Liver (tissue), 9 donors: Measurements from ENCODE around the gene CBR3. TPM values are rescaled to one million over a fixed set of nuclear protein-coding genes. Genes with fewer than 3 reads are reported as not detected.

Experiments used
- DNase-seq: peaks from one replicate; pipeline ENCODE4 v3.0.0-alpha.2; 2017; ENCODE audit warnings: low spot score
- H3K27ac ChIP-seq, 2 donors: one replicate each; pipeline ENCODE4 v1.7.0; 2013; ENCODE audit warnings: inconsistent platforms in 2 of 2, low read length in 2 of 2, control low read depth in 1 of 2, low read depth in 1 of 2, mild to moderate bottlenecking in 1 of 2
- H3K27me3 ChIP-seq, 4 donors: one replicate each; pipeline versions ENCODE4 v1.6.1 to v1.7.0; 2013; ENCODE audit warnings: low read length in 3 of 4, inconsistent platforms in 1 of 4, mild to moderate bottlenecking in 1 of 4, moderate library complexity in 1 of 4; ENCODE audit not compliant: control insufficient read depth in 4 of 4, insufficient read depth in 4 of 4
- H3K36me3 ChIP-seq, 4 donors: one replicate each; pipeline versions ENCODE4 v1.6.1 to v1.7.0; 2013; ENCODE audit warnings: low read length in 3 of 4, mild to moderate bottlenecking in 3 of 4, low read depth in 1 of 4, moderate library complexity in 1 of 4; ENCODE audit not compliant: control insufficient read depth in 4 of 4, insufficient read depth in 3 of 4
- H3K4me1 ChIP-seq, 4 donors: one replicate each; pipeline versions ENCODE4 v1.6.1 to v1.7.0; 2013; ENCODE audit warnings: low read length in 3 of 4, mild to moderate bottlenecking in 3 of 4, moderate library complexity in 1 of 4; ENCODE audit not compliant: control insufficient read depth in 4 of 4, insufficient read depth in 4 of 4
- H3K4me3 ChIP-seq, 3 donors: one replicate each; pipeline versions ENCODE4 v1.6.1 to v1.7.0; 2013; ENCODE audit warnings: low read length in 3 of 3, control low read depth in 1 of 3, low read depth in 1 of 3, mild to moderate bottlenecking in 1 of 3
- H3K9ac ChIP-seq, 2 donors: one replicate each; pipeline ENCODE4 v1.7.0; 2013; ENCODE audit warnings: low read length in 2 of 2, mild to moderate bottlenecking in 2 of 2, moderate library complexity in 2 of 2, control low read depth in 1 of 2, low read depth in 1 of 2
- H3K9me3 ChIP-seq, 4 donors: one replicate each; pipeline versions ENCODE4 v1.6.1 to v1.7.0; 2013; ENCODE audit warnings: low read length in 3 of 4; ENCODE audit not compliant: control insufficient read depth in 4 of 4
- ATF3 ChIP-seq: IDR thresholded peaks from 2 replicates; pipeline ENCODE4 v1.6.1; 2016; ENCODE audit warnings: antibody characterized with exemption
- EGR1 ChIP-seq, 2 donors: IDR thresholded peaks; 2 replicates each; pipeline ENCODE4 v1.6.1; 2016 to 2018; ENCODE audit warnings: antibody characterized with exemption in 2 of 2, low read depth in 2 of 2
- FOXA1 ChIP-seq: IDR thresholded peaks from 2 replicates; pipeline ENCODE4 v1.6.1; 2016; ENCODE audit warnings: antibody characterized with exemption
- FOXA2 ChIP-seq: IDR thresholded peaks from 2 replicates; pipeline ENCODE4 v1.6.1; 2016; ENCODE audit warnings: antibody characterized with exemption
- GABPA ChIP-seq, 2 donors: IDR thresholded peaks in 1 of 2; conservative IDR thresholded peaks in 1 of 2; 2 replicates each; pipeline ENCODE4 v1.6.1; 2016; ENCODE audit warnings: antibody characterized with exemption in 2 of 2, mild to moderate bottlenecking in 1 of 2, moderate library complexity in 1 of 2
- HNF4A ChIP-seq, 2 donors: conservative IDR thresholded peaks; 2 replicates each; pipeline ENCODE4 v1.6.1; 2016; ENCODE audit warnings: antibody characterized with exemption in 2 of 2, mild to moderate bottlenecking in 2 of 2
- HNF4G ChIP-seq: IDR thresholded peaks from 2 replicates; pipeline ENCODE4 v1.6.1; 2016; ENCODE audit warnings: antibody characterized with exemption
- JUND ChIP-seq, 2 donors: IDR thresholded peaks; 2 replicates each; pipeline ENCODE4 v1.6.1; 2016; ENCODE audit warnings: antibody characterized with exemption in 2 of 2
- NR2F2 ChIP-seq: IDR thresholded peaks from 2 replicates; pipeline ENCODE4 v1.6.1; 2016; ENCODE audit warnings: antibody characterized with exemption
- RAD21 ChIP-seq, 2 donors: IDR thresholded peaks; 2 replicates each; pipeline ENCODE4 v1.6.1; 2016; ENCODE audit warnings: antibody characterized with exemption in 2 of 2, mild to moderate bottlenecking in 2 of 2
- REST ChIP-seq: IDR thresholded peaks from 2 replicates; pipeline ENCODE4 v1.6.1; 2016; ENCODE audit warnings: antibody characterized with exemption, mild to moderate bottlenecking
- RXRA ChIP-seq, 2 donors: IDR thresholded peaks; 2 replicates each; pipeline ENCODE4 v1.6.1; 2017 to 2018; ENCODE audit warnings: antibody characterized with exemption in 2 of 2, mild to moderate bottlenecking in 1 of 2
- SP1 ChIP-seq: IDR thresholded peaks from 2 replicates; pipeline ENCODE4 v1.6.1; 2018; ENCODE audit warnings: antibody characterized with exemption, mild to moderate bottlenecking
- TAF1 ChIP-seq: conservative IDR thresholded peaks from 2 replicates; pipeline ENCODE4 v1.6.1; 2016; ENCODE audit warnings: antibody characterized with exemption, mild to moderate bottlenecking
- YY1 ChIP-seq: IDR thresholded peaks from 2 replicates; pipeline ENCODE4 v1.6.1; 2016; ENCODE audit warnings: antibody characterized with exemption, mild to moderate bottlenecking
- ZBTB33 ChIP-seq: IDR thresholded peaks from 2 replicates; pipeline ENCODE4 v1.6.1; 2016; ENCODE audit warnings: antibody characterized with exemption
- polyA plus RNA-seq, 2 donors: library from polyadenylated mRNA; stranded (reverse) in 1 of 2; unstranded in 1 of 2; fragments of 200-250 nt in 1 of 2; fragments of >200 nt in 1 of 2; fragmentation: Nextera tagmentation in 1 of 2; extraction: Ambion mirVana in 1 of 2; gene quantifications; one replicate each; pipeline versions ENCODE4 v1.2.1 to v1.2.3, GENCODE V29; 2013 to 2015
- total RNA-seq, 2 donors: library from RNA; depleted of rRNA; stranded (reverse); fragments of >200 nt; gene quantifications; one replicate each; pipeline ENCODE4 v1.2.3, GENCODE V29; 2014
- TF ChIP-seq, protein P1 (sequence below): IDR thresholded peaks from 2 replicates; pipeline ENCODE4 v1.6.1; 2016; ENCODE audit warnings: antibody characterized with exemption
- TF ChIP-seq, protein P2 (sequence below): fragments of 150-350 bp; IDR thresholded peaks from 2 replicates; pipeline ENCODE4 v1.5.1; 2017; ENCODE audit warnings: improper control_type of control experiment, low read depth, low read length; ENCODE audit not compliant: missing input control
- donor health status: healthy.
- donor health status: healthy.
- donor health status: healthy.
- donor health status: healthy.
- donor health status: healthy.

CBR3 gene
- total and polyA plus RNA-seq, 4 donors: 0.31 to 0.70 (median 0.47) TPM

DNA sequence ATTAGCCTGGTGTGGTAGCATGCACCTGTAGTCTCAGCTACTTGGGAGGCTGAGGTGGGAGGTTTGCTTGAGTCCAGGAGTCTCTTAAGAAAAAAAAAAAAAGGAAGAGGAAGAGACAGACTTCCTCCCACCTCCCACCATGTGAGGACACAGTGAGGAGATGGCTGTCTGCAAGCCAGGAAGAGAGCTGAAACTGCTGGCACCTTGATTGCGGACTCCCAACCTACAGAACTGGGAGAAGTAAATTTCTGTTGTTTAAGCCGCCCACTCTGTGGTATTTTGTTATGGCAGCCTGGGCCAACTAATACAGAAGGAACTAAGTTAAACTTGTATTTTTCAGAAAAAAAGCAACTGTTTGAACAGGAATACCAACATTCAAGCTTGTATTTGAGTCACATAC is 43.5 kb downstream of the CBR3 start (continued):
- no peak for TF ChIP-seq REST
- no peak for TF ChIP-seq FOXA2
- no peak for TF ChIP-seq TAF1
- no peak for TF ChIP-seq EGR1 (IDR thresholded peaks at IDR 0.05; ENCODE audit: low read depth in 2 of 2)

GRCh38 chr21:36179145-36179544 is 44.3 kb downstream of the CBR3 start:
- H3K9me3 ChIP-seq: no peaks in the 10 kb centered on the region
- peaks cover 0 to 5% (median 3%) of the 10 kb centered on the region in 4 donors for H3K4me1 ChIP-seq
- H3K27ac ChIP-seq: no peak overlapping the region
- H3K27me3 ChIP-seq: no peaks in the 10 kb centered on the region
- H3K4me3 ChIP-seq: no peak overlapping the region
- H3K36me3 ChIP-seq: no peaks in the 10 kb centered on the region
- no peak for DNase-seq
- no peak overlapping the region for H3K9ac ChIP-seq
- TF ChIP-seq GABPA (IDR thresholded peaks at IDR 0.05 in 1 of 2, conservative IDR thresholded peaks at IDR 0.05 in 1 of 2) (no peak), HNF4A (conservative IDR thresholded peaks at IDR 0.05) (no peak), TAF1 (no peak), RAD21 (IDR thresholded peaks at IDR 0.05) (no peak), JUND (IDR thresholded peaks at IDR 0.05) (no peak), EGR1 (IDR thresholded peaks at IDR 0.05; ENCODE audit: low read depth in 2 of 2) (no peak), ZBTB33 (no peak), FOXA1 (no peak), REST (no peak), NR2F2 (no peak), ATF3 (no peak), RXRA (IDR thresholded peaks at IDR 0.05) (no peak), YY1 (no peak), HNF4G (no peak), FOXA2 (no peak), SP1 (no peak)
- TF ChIP-seq, protein P1, sequence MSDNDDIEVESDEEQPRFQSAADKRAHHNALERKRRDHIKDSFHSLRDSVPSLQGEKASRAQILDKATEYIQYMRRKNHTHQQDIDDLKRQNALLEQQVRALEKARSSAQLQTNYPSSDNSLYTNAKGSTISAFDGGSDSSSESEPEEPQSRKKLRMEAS: no peak
- TF ChIP-seq, protein P2, sequence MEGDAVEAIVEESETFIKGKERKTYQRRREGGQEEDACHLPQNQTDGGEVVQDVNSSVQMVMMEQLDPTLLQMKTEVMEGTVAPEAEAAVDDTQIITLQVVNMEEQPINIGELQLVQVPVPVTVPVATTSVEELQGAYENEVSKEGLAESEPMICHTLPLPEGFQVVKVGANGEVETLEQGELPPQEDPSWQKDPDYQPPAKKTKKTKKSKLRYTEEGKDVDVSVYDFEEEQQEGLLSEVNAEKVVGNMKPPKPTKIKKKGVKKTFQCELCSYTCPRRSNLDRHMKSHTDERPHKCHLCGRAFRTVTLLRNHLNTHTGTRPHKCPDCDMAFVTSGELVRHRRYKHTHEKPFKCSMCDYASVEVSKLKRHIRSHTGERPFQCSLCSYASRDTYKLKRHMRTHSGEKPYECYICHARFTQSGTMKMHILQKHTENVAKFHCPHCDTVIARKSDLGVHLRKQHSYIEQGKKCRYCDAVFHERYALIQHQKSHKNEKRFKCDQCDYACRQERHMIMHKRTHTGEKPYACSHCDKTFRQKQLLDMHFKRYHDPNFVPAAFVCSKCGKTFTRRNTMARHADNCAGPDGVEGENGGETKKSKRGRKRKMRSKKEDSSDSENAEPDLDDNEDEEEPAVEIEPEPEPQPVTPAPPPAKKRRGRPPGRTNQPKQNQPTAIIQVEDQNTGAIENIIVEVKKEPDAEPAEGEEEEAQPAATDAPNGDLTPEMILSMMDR: no peak
